GM06990 (cell line): ENCODE results near the gene PPARGC1A.

Experiments used
- DNase-seq: peaks from one replicate; pipeline ENCODE4 v3.0.0-alpha.2; 2011; ENCODE audit not compliant: insufficient read length; ENCODE audit errors: extremely low read depth
- H3K27me3 ChIP-seq: replicated peaks from 2 replicates; pipeline ENCODE4 v1.6.0; 2011; ENCODE audit warnings: low read length; ENCODE audit not compliant: control insufficient read depth, insufficient read depth
- H3K36me3 ChIP-seq: 2 replicates; pipeline ENCODE4 v1.5.1; 2011; ENCODE audit warnings: low read length; ENCODE audit not compliant: control insufficient read depth, insufficient read depth
- H3K4me3 ChIP-seq: replicated peaks from 2 replicates; pipeline ENCODE4 v1.5.1; 2011; ENCODE audit warnings: low read depth, mild to moderate bottlenecking, control low read depth, low read length
- CTCF ChIP-seq: IDR thresholded peaks from 2 replicates; pipeline ENCODE4 v1.5.1; 2011; ENCODE audit warnings: low read length, control low read depth, mild to moderate bottlenecking, inconsistent platforms; ENCODE audit not compliant: insufficient read depth, poor library complexity, severe bottlenecking

PPARGC1A gene

GRCh38 chr4:23894021-23894420, 4.2 kb upstream of the PPARGC1A start:
- TF ChIP-seq CTCF = no peak
- Histone ChIP-seq H3K36me3 (no peaks in the 10 kb centered on the region), H3K27me3 (no peaks in the 10 kb centered on the region), H3K4me3 (no peak overlapping the region)
- DNase-seq = no peak

- no peak for DNase-seq
- H3K4me3 ChIP-seq = no peak overlapping the region
- H3K27me3 ChIP-seq = no peaks in the 10 kb centered on the region
- H3K36me3 ChIP-seq = no peaks in the 10 kb centered on the region
- TF ChIP-seq CTCF = no peak
Observed at GRCh38 chr4:23891064-23891421, 1.2 kb upstream of the PPARGC1A start.

- H3K36me3 ChIP-seq = no peaks in the 10 kb centered on the region
- DNase-seq = no peak
- no peak for TF ChIP-seq CTCF
- H3K4me3 ChIP-seq = no peak overlapping the region
- no peaks in the 10 kb centered on the region for H3K27me3 ChIP-seq
Observed at GRCh38 chr4:23890369-23891063, 669 bp upstream of the PPARGC1A start.

GRCh38 chr4:23889391-23889790, 456 bp downstream of the PPARGC1A start:
- TF ChIP-seq CTCF = no peak
- H3K4me3 ChIP-seq = no peak overlapping the region
- DNase-seq = no peak

GRCh38 chr4:23888421-23889319, 1.2 kb downstream of the PPARGC1A start:
- no peak for DNase-seq
- H3K27me3 ChIP-seq = no peaks in the 10 kb centered on the region
- no peaks in the 10 kb centered on the region for H3K36me3 ChIP-seq
- H3K4me3 ChIP-seq = no peak overlapping the region
- TF ChIP-seq CTCF = no peak

More at GRCh38 chr4:23889391-23889790, 456 bp downstream of the PPARGC1A start:
- Histone ChIP-seq H3K27me3 (no peaks in the 10 kb centered on the region), H3K36me3 (no peaks in the 10 kb centered on the region)
